ENCODE data around the gene SLC9A2. TPM values are rescaled to one million over a fixed set of nuclear protein-coding genes. Genes with fewer than 3 reads are reported as not detected.

The SLC9A2 gene
- total and polyA plus RNA-seq, 2 of the 13 experiments (the other 11 are each of a cell fraction or from before 2014, with no cell fraction given) = 0.02 TPM; not detected in 1

DNA sequence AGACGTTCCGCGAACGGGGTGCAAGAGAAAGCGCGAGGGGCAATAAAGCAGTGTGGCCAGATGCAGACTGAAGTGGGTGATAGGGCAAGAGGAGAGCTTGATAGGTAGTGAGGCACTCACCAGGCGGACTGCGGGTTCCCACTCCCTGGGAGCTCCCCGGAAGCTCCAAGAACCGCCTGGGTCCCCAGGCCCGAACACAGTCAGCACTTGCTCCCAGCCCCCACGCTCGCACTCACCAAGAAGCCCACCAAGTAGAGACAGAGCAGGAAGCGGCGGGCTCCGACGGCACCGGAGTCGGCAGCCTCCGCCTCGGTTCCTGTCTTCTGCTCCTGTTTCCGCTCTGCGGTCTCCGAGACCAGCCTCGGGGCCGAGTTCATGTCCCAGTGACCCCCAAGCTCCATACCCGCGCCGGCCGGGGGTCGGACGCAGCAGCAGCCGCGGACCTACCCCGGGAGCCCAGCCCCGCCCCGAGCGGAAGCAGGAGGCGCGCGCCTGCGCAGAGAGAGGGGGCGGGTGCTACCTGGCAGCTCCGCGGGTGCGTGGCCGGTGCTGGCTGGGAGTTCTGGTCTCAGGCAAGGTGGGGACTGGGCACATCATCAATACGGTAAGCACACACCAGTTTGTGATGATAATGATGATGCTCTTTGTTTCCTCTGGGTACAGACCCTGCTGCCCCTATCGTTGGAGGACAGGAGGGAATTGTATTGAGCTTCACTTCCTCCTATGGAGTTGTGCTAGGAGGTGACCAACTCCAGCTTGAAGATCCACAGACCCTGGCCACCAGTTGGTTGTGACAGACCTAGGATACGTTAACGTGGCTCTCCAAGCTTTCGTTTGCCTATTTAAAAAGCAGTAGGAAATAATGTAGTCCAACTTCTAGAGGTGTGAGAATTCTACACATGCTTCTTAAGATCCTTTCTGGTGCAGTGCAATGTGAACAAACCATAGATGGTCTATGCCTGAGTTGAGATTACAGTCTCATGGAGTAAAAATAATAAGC is 117.4 kb downstream of the SLC9A2 start (continued):
- TF ChIP-seq ZIK1 (CRISPR knock-in tag; IDR thresholded peaks at IDR 0.05; ENCODE audit: borderline replicate concordance, low read depth) = peak; percentile 52; the same call in 1 of the 2 replicates
- no peak for TF ChIP-seq ZNF20 (CRISPR knock-in tag; IDR thresholded peaks at IDR 0.05)
- 0 out of 2 replicates have a peak, but pooled peaks have one; percentile 42 for TF ChIP-seq ZFP36L1 (CRISPR knock-in tag; IDR thresholded peaks at IDR 0.05)
- TF ChIP-seq BORCS8-MEF2B (CRISPR knock-in tag; IDR thresholded peaks at IDR 0.05) = peak; percentile 80; the same call in 1 of the 2 replicates
- peak; percentile 44 for TF ChIP-seq ARNT2 (CRISPR knock-in tag; IDR thresholded peaks at IDR 0.05; ENCODE audit: low read depth)
- TF ChIP-seq, protein P1, sequence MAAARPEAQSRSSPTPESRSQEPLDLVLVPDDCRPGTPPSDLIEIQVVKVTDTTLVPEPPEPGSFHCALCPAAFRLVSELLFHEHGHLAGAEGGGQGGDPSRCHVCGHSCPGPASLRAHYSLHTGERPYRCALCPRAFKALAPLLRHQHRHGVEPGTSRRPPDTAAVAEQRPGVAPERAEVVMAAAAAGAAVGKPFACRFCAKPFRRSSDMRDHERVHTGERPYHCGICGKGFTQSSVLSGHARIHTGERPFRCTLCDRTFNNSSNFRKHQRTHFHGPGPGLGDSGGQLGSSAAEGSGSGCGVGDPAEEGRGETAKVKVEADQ (CRISPR knock-in tag; IDR thresholded peaks at IDR 0.05; ENCODE audit: borderline replicate concordance) = peak; percentile 78
- TF ChIP-seq, protein P2, sequence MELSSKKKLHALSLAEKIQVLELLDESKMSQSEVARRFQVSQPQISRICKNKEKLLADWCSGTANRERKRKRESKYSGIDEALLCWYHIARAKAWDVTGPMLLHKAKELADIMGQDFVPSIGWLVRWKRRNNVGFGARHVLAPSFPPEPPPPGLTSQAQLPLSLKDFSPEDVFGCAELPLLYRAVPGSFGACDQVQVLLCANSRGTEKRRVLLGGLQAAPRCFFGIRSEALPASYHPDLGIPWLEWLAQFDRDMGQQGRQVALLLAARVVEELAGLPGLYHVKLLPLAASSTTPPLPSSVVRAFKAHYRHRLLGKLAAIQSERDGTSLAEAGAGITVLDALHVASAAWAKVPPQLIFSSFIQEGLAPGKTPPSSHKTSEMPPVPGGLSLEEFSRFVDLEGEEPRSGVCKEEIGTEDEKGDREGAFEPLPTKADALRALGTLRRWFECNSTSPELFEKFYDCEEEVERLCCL (CRISPR knock-in tag; IDR thresholded peaks at IDR 0.05; ENCODE audit: borderline replicate concordance) = peak; percentile 57; the same call in 1 of the 2 replicates
- no peak for TF ChIP-seq SMYD3 (CRISPR knock-in tag; IDR thresholded peaks at IDR 0.05)
- TF ChIP-seq ZNF788 (CRISPR knock-in tag; IDR thresholded peaks at IDR 0.05; ENCODE audit: borderline replicate concordance) = peak; percentile 84; the same call in 1 of the 2 replicates
- TF ChIP-seq, protein P3, sequence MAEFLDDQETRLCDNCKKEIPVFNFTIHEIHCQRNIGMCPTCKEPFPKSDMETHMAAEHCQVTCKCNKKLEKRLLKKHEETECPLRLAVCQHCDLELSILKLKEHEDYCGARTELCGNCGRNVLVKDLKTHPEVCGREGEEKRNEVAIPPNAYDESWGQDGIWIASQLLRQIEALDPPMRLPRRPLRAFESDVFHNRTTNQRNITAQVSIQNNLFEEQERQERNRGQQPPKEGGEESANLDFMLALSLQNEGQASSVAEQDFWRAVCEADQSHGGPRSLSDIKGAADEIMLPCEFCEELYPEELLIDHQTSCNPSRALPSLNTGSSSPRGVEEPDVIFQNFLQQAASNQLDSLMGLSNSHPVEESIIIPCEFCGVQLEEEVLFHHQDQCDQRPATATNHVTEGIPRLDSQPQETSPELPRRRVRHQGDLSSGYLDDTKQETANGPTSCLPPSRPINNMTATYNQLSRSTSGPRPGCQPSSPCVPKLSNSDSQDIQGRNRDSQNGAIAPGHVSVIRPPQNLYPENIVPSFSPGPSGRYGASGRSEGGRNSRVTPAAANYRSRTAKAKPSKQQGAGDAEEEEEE (CRISPR knock-in tag; IDR thresholded peaks at IDR 0.05; ENCODE audit: borderline replicate concordance) = 0 out of 2 replicates have a peak, but pooled peaks have one; percentile 52
- TF ChIP-seq ZNF749 (CRISPR knock-in tag; IDR thresholded peaks at IDR 0.05; ENCODE audit: borderline replicate concordance) = peak; percentile 23; the same call in 1 of the 2 replicates
- peak; percentile 71 for TF ChIP-seq RXRB (CRISPR knock-in tag; IDR thresholded peaks at IDR 0.05; ENCODE audit: borderline replicate concordance)
- TF ChIP-seq MAZ (IDR thresholded peaks at IDR 0.05; ENCODE audit: borderline replicate concordance, low read depth, low read length) = peak; percentile 79
- peak; percentile 77 for TF ChIP-seq MAZ (CRISPR knock-in tag; IDR thresholded peaks at IDR 0.05; ENCODE audit: low read depth)
- TF ChIP-seq POGK (CRISPR knock-in tag; conservative IDR thresholded peaks at IDR 0.05) = 0 out of 2 replicates have a peak, but pooled peaks have one; percentile 54
- peak; percentile 47 for TF ChIP-seq FOXA3 (CRISPR knock-in tag; IDR thresholded peaks at IDR 0.05)
- TF ChIP-seq ZNF782 (CRISPR knock-in tag; IDR thresholded peaks at IDR 0.05; ENCODE audit: borderline replicate concordance) = no peak

Data from HepG2 (cell line).